SW480 (cell line): ENCODE data around the gene KCNJ6.
A peak's percentile ranks its signal among the peaks of the same experiment; 100 is the strongest.
"Not testable (repeated sequence)": the region's sequence is repeated elsewhere in the genome, so short reads cannot be mapped to it uniquely, and the experiment has no call there.

Experiments
- DNase-seq: peaks from one replicate; pipeline ENCODE4 v3.0.0-alpha.2; 2016; ENCODE audit warnings: low spot score

KCNJ6 gene

GRCh38 chr21:37770461-37770860, 145.8 kb downstream of the KCNJ6 start:
- DNase-seq = no peak

- no peak for DNase-seq
Observed at GRCh38 chr21:37769656-37770055, 146.6 kb downstream of the KCNJ6 start.

GRCh38 chr21:37767984-37768383, 148.3 kb downstream of the KCNJ6 start:
- no peak for DNase-seq

- no peak for DNase-seq
Observed at GRCh38 chr21:37766129-37766528, 150.1 kb downstream of the KCNJ6 start.

GRCh38 chr21:37765221-37765900, 150.9 kb downstream of the KCNJ6 start:
- DNase-seq = no peak

- DNase-seq = no peak
Observed at GRCh38 chr21:37764691-37765090, 151.6 kb downstream of the KCNJ6 start.

GRCh38 chr21:37763298-37763697, 153.0 kb downstream of the KCNJ6 start:
- peak; percentile 23 for DNase-seq

GRCh38 chr21:37762606-37763005, 153.7 kb downstream of the KCNJ6 start:
- no peak for DNase-seq

- DNase-seq = not testable (repeated sequence)
Observed at GRCh38 chr21:37761406-37761805, 154.9 kb downstream of the KCNJ6 start.

- no peak for DNase-seq
Observed at GRCh38 chr21:37759777-37760176, 156.5 kb downstream of the KCNJ6 start.

- DNase-seq = peak; percentile 70
Observed at GRCh38 chr21:37758982-37759381, 157.3 kb downstream of the KCNJ6 start.

GRCh38 chr21:37757606-37758376, 158.5 kb downstream of the KCNJ6 start:
- no peak for DNase-seq

- no peak for DNase-seq
Observed at GRCh38 chr21:37753122-37753599, 163.1 kb downstream of the KCNJ6 start.

GRCh38 chr21:37751268-37751975, 164.8 kb downstream of the KCNJ6 start:
- no peak for DNase-seq

- DNase-seq = peak; percentile 18
Observed at GRCh38 chr21:37749132-37749531, 167.1 kb downstream of the KCNJ6 start.

- no peak for DNase-seq
Observed at GRCh38 chr21:37748351-37748750, 167.9 kb downstream of the KCNJ6 start.

GRCh38 chr21:37746849-37747248, 169.4 kb downstream of the KCNJ6 start:
- no peak for DNase-seq

- no peak for DNase-seq
Observed at GRCh38 chr21:37744551-37744950, 171.7 kb downstream of the KCNJ6 start.

- DNase-seq = no peak
Observed at GRCh38 chr21:37742532-37742931, 173.7 kb downstream of the KCNJ6 start.

GRCh38 chr21:37742115-37742514, 174.1 kb downstream of the KCNJ6 start:
- no peak for DNase-seq

GRCh38 chr21:37737996-37738395, 178.3 kb downstream of the KCNJ6 start:
- DNase-seq = no peak

GRCh38 chr21:37737507-37737906, 178.8 kb downstream of the KCNJ6 start:
- DNase-seq = no peak

- no peak for DNase-seq
Observed at GRCh38 chr21:37734846-37735245, 181.4 kb downstream of the KCNJ6 start.
